SJSA1 (cell line): ENCODE measurements around the gene TECPR1. TPM values are rescaled to one million over a fixed set of nuclear protein-coding genes. Genes with fewer than 3 reads are reported as not detected.

Source experiments
- DNase-seq, 2 experiments: peaks; one replicate each; pipeline ENCODE4 v3.0.0-alpha.2; 2015 to 2020; ENCODE audit warnings: low spot score in 2 of 2, low read depth in 1 of 2
- H3K27ac ChIP-seq: fragments of 250-450 bp; sonication (Bioruptor Pico); 2 replicates; pipeline ENCODE4 v1.5.1; 2020; ENCODE audit warnings: mild to moderate bottlenecking, moderate library complexity
- H3K27me3 ChIP-seq: fragments of 250-450 bp; sonication (Bioruptor Pico); replicated peaks from 2 replicates; pipeline ENCODE4 v1.5.1; 2020; ENCODE audit warnings: mild to moderate bottlenecking, moderate library complexity
- H3K36me3 ChIP-seq: fragments of 250-450 bp; sonication (Bioruptor Pico); 2 replicates; pipeline ENCODE4 v1.5.1; 2020; ENCODE audit warnings: mild to moderate bottlenecking
- H3K4me1 ChIP-seq: fragments of 250-450 bp; sonication (Bioruptor Pico); replicated peaks from 2 replicates; pipeline ENCODE4 v1.6.1; 2021; ENCODE audit warnings: mild to moderate bottlenecking
- H3K4me3 ChIP-seq: fragments of 250-450 bp; sonication (Bioruptor Pico); 2 replicates; pipeline ENCODE4 v1.5.1; 2020; ENCODE audit warnings: mild to moderate bottlenecking
- H3K9me3 ChIP-seq: fragments of 250-450 bp; sonication (Bioruptor Pico); replicated peaks from 2 replicates; pipeline ENCODE4 v1.5.1; 2020; ENCODE audit warnings: mild to moderate bottlenecking
- total RNA-seq: library from RNA; depleted of rRNA; stranded (reverse); fragments of >200 nt; shearing (Covaris generic); gene quantifications from 2 replicates; pipeline ENCODE4 v1.2.3, GENCODE V29; 2014

Gene TECPR1
- total RNA-seq, 1 experiment from 2014 or later: 22.1 TPM

DNA sequence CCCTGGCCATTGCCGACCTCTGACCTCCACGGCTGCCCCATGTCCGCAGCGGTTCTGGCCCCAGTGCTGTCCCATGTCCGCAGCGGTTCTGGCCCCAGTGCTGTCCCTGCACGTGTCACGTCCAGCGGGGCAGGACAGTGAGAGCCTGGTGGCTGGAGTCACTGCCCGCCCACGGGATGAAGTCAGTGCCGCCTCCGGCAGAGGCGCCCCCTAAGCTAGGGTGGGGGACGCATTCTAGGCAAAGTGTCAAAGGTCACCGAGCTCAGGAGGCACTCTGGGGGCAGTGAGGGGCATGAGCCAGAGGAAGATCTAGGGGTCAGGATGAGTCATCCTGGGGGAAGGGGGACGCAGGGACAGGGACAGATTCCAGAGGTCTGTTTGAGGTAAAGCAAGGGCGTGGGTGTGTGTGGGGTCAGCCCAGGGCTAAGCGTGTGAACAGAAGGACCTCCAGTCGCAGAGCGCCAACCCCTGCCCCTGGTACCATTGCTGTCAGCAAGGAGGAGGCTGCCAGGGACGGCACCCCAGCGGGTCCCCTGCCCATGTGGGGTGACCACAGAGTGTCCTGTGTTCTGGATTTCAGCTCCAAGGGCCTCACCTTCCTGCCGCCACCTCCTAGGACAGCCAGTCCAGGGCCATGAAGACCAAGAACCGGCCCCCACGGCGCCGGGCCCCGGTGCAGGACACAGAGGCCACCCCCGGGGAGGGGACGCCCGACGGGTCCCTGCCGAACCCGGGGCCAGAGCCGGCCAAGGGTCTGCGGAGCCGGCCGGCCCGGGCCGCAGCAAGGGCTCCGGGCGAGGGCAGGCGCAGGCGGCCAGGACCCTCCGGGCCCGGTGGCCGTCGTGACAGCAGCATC, 40.1 kb downstream of the TECPR1 start:
- Histone ChIP-seq H3K4me3 (no peak overlapping the region), H3K4me1 (no peaks in the 10 kb centered on the region), H3K36me3 (no peaks in the 10 kb centered on the region; the same call in 1 of the 2 replicates), H3K9me3 (no peaks in the 10 kb centered on the region), H3K27me3 (0 out of 2 replicates have a peak, but pooled peaks cover 4% of the 10 kb centered on the region), H3K27ac (no peak overlapping the region)
- DNase-seq: no peak

DNA sequence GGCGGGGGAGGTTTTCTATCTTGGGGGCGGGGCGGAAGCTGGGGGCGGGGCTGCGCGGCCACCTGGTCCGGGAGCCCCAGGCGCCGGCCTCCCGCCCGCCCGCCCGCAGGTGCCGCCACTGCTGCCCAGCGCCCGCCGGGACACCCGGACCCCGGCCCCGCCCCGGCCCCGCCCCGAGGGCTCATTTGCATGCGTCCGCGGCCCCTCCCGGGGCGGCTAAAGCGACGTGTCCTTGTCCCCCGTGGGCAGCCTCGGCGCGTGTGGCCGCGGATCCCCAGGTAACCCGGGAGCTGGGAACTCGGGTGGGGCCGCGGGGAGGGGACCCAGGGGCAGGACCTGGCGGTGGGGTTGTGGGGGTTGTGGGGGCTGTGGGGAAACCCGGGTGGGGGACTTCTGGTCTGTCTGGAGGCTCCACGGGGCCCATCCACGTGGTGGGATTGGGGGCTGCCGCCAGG, 40.8 kb downstream of the TECPR1 start, which contains the start of gene BHLHA15:
BHLHA15 (plus strand) TSS at position 219 of the 455 bp plus-strand sequence. CDS start 871 bp downstream, outside the sequence.
- no peak within 1 kb of the TSS for H3K4me3 ChIP-seq
- no peak for DNase-seq

DNA sequence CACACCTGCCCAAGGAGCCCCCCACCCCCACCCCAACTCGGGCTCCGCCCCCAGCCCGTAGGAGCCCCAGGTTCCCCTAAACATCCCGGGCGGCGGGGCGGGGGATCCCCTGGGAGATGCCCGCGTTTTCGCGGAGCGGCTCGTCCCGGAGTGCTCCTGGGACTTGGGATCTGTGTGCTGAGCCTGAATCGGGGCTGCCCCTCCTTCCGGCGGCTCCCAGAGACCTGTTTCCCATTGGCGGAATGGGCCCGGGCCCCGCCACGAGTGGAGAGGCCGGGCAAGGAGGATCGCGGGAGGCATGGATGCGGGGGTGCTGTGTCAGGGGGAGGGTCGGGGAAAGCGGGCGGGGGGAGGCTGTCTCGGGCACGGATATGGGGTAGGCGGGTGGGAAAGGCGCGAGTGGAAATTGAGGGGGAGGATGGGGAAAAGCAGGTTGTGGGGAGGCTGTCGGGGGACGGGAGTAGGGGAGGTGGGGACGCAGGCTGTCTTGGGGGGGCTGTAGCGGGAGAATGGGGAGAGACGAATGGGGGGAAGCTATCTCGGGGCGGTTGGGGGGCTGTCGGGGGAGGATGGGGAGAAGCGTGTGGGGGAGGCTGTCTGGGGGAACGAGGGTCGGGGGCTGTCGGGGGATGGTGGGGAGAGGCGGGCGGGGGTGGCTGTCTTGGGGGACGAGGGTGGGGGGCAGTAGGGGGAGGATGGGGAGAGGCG, 41.4 kb downstream of the TECPR1 start:
- DNase-seq: no peak

More for the DNA sequence above, 40.8 kb downstream of the TECPR1 start, which contains the start of gene BHLHA15:
- H3K27ac ChIP-seq: no peak within 1 kb of the TSS
- H3K9me3 ChIP-seq: no peaks in the 10 kb centered on the region
- no peaks in the 10 kb centered on the region for H3K4me1 ChIP-seq
- H3K36me3 ChIP-seq: no peaks in the 10 kb centered on the region; the same call in 1 of the 2 replicates
- H3K27me3 ChIP-seq: 0 out of 2 replicates have a peak, but pooled peaks cover 4% of the 10 kb centered on the region

DNA sequence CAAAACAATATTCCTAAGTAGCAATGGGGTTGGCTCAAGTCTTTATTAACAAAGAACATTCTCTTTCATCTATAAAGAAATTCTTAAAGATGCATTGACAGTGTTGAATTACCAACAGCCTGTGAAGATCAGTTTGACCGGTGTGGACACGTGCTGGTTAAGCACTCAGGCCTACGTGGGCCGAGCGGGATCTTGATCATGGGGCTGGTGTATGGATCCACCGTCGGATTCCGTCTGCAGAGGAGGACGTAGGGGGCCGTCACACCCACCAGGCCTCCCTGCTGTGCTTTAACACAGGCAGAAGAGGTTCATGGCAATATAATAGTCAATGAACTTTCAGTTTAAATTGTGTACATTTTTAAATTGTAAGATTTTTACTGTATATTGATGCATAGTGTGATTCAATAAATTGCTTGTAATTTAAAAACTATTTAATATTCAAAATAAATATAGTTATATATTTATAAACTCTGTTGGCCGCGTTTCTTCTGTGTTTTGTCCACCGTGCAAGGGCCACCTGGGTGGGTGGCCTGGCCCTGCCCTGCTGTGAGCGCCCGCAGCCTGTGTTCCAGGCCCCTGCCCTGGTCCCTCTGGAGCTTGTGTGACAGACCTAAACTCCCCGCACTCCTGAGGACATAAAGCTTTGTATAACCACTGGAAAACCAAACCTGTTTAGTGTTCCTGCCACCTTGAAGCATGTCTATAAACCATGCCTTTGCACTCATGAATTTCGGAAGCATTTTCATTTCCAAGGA, 42.7 kb downstream of the TECPR1 start:
- H3K27ac ChIP-seq: no peak overlapping the region
- H3K9me3 ChIP-seq: no peaks in the 10 kb centered on the region
- 0 out of 2 replicates have a peak, but pooled peaks cover 4% of the 10 kb centered on the region for H3K27me3 ChIP-seq
- no peak for DNase-seq
- no peaks in the 10 kb centered on the region for H3K4me1 ChIP-seq
- no peaks in the 10 kb centered on the region; the same call in 1 of the 2 replicates for H3K36me3 ChIP-seq
- H3K4me3 ChIP-seq: no peak overlapping the region

More for the DNA sequence above, 41.4 kb downstream of the TECPR1 start:
- H3K4me3 ChIP-seq: no peak overlapping the region
- no peaks in the 10 kb centered on the region for H3K9me3 ChIP-seq
- H3K4me1 ChIP-seq: no peaks in the 10 kb centered on the region
- no peaks in the 10 kb centered on the region; the same call in 1 of the 2 replicates for H3K36me3 ChIP-seq
- H3K27me3 ChIP-seq: 0 out of 2 replicates have a peak, but pooled peaks cover 4% of the 10 kb centered on the region
- H3K27ac ChIP-seq: no peak overlapping the region

DNA sequence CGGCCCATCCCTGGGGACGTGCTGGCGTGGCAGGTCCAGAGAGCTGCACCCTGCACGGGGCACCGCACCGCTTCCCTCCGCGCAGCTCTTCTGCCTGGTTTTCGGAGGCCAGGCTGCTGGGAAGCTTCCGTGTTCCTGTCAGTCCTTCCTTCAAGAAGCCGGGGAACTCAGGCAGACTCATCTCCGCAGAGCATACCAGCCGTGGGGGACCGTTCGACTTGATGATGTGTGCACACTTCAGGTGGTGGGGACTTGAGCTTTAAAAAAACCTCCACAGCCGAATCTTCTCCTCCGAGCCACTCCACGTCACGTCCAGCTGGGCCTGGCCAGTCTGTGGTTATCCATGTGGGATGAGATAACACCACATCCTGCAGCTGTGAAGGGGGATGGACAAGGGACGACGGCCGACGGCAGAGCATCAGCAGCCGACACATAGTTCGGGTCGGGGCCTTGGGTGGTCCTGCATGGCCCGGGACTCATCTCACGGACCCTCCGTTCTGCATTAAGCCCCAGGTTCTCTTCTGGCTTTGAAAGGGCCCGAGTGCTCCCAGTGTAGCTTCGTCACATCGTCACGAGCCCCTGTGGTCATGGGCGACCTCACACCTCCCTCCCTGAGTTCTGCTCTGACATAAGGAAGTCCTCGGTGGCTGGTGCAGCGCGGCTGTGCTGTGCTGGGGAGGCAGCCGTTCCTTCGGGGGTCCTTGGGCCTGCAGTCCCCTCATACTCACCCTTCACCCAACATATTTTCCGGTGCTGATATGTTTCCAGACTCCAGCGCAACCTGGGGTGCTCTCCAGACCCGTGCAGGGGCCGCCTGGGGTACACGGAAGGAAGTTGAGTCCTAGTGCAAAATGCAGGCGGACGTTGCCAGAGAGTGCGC, 45.3 kb downstream of the TECPR1 start:
- Histone ChIP-seq H3K4me3 (no peak overlapping the region), H3K9me3 (no peaks in the 10 kb centered on the region), H3K36me3 (no peaks in the 10 kb centered on the region; the same call in 1 of the 2 replicates), H3K27ac (no peak overlapping the region), H3K4me1 (no peaks in the 10 kb centered on the region), H3K27me3 (0 out of 2 replicates have a peak, but pooled peaks cover 3% of the 10 kb centered on the region)
- DNase-seq: no peak

DNA sequence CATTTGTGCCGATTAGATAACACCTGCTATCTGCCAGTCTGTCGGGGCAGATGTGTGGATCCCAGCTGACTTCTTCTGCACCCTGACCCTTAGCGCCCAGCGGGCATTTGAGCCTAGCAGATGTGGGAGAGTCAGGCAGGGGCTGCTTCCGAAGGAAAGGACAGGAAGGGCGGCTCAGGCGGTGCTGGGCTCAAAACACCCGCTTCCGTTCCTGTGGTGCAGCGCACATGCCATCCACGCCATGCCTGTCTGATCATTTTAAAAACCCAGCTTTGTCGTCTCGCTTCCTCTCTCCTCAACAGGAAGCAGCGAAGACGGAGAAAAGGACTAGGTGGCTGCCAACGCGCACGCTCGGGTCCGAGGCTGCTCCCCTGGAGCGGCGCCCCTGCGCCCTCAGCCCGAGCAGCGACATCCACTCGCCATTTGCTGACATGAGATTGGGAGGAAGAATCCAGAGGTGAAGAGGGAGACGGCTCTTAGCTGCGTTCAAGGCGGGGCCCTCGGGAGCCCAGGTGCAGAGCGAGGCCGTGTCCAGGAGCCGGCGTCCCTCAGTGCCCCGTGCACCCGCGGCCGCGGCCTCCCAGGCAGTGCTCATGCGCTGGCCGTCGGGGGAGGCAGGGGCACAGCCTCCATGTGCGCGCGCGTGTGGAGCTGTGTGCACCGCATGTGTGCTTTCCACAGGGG, 46.7 kb downstream of the TECPR1 start:
- H3K36me3 ChIP-seq: no peaks in the 10 kb centered on the region; the same call in 1 of the 2 replicates
- H3K27ac ChIP-seq: no peak overlapping the region
- no peaks in the 10 kb centered on the region for H3K4me1 ChIP-seq
- no peaks in the 10 kb centered on the region for H3K9me3 ChIP-seq
- DNase-seq: no peak
- H3K27me3 ChIP-seq: no peaks in the 10 kb centered on the region
- H3K4me3 ChIP-seq: no peak overlapping the region

DNA sequence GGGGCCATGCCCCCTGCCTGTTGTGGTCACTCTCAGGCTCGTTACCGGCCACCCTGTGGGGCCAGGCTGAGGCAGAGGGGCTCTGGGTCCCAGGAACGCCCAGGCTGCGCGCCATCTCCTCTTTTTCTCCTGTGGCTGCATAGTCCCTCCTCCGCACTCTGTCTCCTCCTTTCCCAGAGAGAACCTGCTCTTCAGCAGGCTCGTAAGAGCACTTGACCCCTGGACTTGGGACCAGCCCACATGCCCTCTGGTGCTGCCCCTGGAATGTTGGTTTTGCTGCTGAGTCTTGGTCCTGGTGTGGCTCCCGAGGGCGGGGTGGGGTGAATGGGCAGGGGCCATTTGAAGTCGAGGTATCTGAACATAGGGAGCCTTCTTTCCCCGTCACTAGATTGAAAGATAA, 47.4 kb downstream of the TECPR1 start:
- no peaks in the 10 kb centered on the region for H3K27me3 ChIP-seq
- H3K9me3 ChIP-seq: no peaks in the 10 kb centered on the region
- H3K36me3 ChIP-seq: no peaks in the 10 kb centered on the region; the same call in 1 of the 2 replicates
- no peak overlapping the region for H3K4me3 ChIP-seq
- no peaks in the 10 kb centered on the region for H3K4me1 ChIP-seq
- no peak overlapping the region for H3K27ac ChIP-seq
- no peak for DNase-seq

DNA sequence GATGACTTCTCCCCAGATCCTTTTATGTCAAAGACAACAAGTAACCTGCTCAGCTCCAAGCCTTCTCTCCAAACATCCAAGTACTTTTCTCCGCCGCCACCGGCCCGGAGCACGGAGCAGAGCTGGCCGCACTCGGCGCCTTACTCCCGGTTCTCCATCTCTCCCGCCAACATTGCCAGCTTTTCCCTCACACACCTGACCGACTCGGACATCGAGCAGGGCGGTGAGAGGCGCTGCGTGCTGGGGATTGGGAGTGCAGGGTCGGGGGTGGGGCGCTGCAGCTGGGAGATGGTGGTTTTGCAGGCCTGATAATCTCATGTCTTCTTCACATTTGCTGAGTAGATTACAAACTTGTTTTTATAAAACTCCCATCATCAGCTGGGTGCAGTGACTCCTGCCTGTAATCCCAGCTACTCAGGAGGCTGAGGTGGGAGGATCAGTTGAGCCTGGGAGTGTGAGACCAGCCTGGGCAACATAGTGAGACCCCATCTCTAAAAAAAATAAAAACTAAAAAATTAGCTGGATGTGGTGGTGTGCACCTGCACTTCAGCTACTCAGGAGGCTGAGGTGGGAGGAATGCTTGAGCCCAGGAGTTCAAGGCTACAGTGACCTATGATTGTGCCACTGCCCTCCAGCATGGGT, 47.9 kb downstream of the TECPR1 start:
- H3K9me3 ChIP-seq: no peaks in the 10 kb centered on the region
- no peak overlapping the region for H3K4me3 ChIP-seq
- DNase-seq: no peak

DNA sequence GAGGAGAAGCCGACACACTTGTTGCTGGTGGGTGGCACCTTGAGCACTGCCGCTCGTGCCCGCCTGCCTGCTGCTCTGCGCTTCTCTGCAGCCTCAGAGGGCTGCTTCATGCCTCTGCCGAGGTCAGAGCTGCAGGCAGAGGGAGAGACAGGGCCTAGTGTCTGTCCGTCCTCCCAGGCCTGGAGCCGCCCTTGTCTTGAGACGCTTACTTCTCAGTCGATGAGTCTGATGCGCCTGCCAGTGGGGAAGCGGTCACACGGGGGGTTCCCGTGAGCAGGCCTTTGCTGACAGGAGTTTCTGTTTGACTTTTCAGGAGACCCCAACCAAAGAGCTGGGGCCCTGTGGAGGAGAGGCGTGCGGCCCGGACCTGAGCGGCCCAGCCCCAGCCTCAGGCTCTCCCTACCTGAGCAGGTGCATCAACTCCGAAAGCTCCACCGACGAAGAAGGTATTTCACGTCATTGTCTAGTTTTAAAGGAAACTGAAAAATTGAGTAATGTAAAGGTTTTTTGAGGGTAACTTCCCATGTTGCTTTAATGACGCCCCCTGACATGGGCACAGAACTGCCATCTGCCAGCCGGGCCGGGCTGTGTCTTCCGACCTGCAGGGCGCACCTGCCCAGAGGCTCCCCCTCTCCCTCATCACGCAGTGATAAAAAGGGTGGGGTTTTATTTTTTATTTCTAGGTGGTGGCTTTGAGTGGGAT, 48.6 kb downstream of the TECPR1 start:
- Histone ChIP-seq H3K9me3 (no peaks in the 10 kb centered on the region), H3K4me1 (no peaks in the 10 kb centered on the region), H3K36me3 (no peaks in the 10 kb centered on the region; the same call in 1 of the 2 replicates), H3K27ac (no peak overlapping the region), H3K4me3 (no peak overlapping the region), H3K27me3 (no peaks in the 10 kb centered on the region)
- DNase-seq: no peak

More for the DNA sequence above, 47.9 kb downstream of the TECPR1 start:
- H3K4me1 ChIP-seq: no peaks in the 10 kb centered on the region
- no peaks in the 10 kb centered on the region; the same call in 1 of the 2 replicates for H3K36me3 ChIP-seq
- H3K27ac ChIP-seq: no peak overlapping the region
- H3K27me3 ChIP-seq: no peaks in the 10 kb centered on the region

DNA sequence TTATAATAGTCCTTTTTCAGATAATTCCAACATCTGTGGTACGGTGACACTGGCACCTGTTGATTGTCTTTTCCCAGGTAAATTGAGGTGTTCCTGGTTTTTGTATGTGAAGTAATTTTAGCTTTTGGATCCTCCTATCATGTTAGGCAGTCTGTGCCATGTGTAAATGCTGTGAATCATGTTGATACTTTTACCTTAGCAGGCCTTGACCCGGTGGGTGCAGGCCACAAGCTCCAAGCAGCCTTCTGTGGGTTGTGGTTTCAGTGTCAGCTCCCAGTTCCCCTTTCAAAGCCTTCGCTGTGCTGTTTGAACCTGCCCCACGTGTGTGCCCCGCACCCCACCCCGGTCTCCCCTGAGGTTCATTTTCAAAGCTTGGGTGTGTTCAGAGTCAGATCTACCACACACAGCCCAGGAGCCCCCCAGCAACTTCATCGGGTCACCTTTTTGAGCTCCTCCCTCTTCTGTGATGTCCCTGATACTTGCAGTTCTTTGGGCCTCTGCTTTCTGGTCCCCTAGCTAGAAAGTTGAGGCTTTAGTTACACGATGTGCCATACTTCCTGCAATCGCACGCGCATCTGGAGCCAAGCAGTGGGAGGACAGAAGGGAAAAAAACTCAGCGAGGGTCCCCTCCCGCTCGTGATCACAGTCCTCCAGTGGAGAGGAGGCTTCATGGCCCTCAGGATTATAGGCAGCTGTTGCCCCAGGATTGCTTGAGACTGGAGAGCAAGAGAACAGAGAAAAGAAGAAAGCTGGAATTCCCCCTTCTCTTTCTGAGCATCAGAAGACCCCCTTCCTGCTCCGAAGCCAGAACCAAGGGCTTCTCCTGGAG, 49.5 kb downstream of the TECPR1 start:
- DNase-seq: no peak
- Histone ChIP-seq H3K9me3 (no peaks in the 10 kb centered on the region), H3K27ac (no peak overlapping the region), H3K27me3 (no peaks in the 10 kb centered on the region), H3K4me1 (no peaks in the 10 kb centered on the region), H3K4me3 (no peak overlapping the region), H3K36me3 (no peaks in the 10 kb centered on the region; the same call in 1 of the 2 replicates)
